ENCODE data around the gene CARNS1. TPM values are rescaled to one million over a fixed set of nuclear protein-coding genes. Genes with fewer than 3 reads are reported as not detected.

CARNS1 gene
- total and polyA plus RNA-seq, 2 of the 13 experiments (the other 11 are each of a cell fraction or from before 2014, with no cell fraction given), result not detected

DNA sequence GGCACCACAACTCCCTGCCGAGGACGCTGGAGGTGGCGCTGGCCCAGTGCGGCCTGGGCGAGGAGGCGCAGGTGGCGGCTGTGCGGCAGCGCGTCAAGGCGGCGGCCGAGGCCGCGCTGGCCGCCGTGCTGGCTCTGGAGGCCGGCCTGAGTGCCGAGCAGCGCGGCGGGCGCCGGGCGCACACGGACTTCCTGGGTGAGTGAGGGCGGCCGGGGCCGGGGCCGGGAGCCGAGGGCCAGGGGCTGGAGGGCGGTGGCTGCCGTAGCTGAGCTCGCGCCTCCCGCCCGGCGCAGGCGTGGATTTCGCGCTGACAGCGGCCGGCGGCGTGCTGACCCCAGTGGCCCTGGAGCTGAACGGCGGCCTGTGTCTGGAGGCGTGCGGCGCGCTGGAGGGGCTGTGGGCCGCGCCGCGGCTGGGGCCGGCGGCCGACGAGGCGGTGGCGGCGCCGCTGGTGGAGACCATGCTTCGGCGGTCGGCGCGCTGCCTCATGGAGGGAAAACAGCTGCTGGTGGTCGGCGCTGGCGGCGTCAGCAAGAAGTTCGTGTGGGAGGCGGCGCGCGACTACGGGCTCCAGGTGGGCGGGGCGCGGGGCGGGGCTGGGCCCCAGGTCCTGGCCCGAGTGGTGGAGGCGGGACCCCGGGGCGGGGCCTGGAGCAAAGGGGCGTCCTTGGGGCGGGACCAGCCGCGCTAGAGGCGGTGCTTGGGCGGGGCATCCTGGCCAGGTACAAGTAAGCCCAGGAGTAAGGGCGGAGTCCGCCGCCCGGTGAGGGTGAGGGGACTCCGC is 5.4 kb downstream of the CARNS1 start (continued):
- TF ChIP-seq MTF1 (CRISPR knock-in tag; IDR thresholded peaks at IDR 0.05), result no peak
- TF ChIP-seq ZBTB8A (CRISPR knock-in tag; IDR thresholded peaks at IDR 0.05; ENCODE audit: borderline replicate concordance, low read depth), result no peak
- TF ChIP-seq, protein P1, sequence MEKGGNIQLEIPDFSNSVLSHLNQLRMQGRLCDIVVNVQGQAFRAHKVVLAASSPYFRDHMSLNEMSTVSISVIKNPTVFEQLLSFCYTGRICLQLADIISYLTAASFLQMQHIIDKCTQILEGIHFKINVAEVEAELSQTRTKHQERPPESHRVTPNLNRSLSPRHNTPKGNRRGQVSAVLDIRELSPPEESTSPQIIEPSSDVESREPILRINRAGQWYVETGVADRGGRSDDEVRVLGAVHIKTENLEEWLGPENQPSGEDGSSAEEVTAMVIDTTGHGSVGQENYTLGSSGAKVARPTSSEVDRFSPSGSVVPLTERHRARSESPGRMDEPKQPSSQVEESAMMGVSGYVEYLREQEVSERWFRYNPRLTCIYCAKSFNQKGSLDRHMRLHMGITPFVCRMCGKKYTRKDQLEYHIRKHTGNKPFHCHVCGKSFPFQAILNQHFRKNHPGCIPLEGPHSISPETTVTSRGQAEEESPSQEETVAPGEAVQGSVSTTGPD (CRISPR knock-in tag; IDR thresholded peaks at IDR 0.05), result no peak
- no peak for TF ChIP-seq ZNF724P (CRISPR knock-in tag; IDR thresholded peaks at IDR 0.05; ENCODE audit: borderline replicate concordance)
- TF ChIP-seq PHF8 (CRISPR knock-in tag; IDR thresholded peaks at IDR 0.05), result 0 out of 2 replicates have a peak, but pooled peaks have one; percentile 20
- TF ChIP-seq, protein P2, sequence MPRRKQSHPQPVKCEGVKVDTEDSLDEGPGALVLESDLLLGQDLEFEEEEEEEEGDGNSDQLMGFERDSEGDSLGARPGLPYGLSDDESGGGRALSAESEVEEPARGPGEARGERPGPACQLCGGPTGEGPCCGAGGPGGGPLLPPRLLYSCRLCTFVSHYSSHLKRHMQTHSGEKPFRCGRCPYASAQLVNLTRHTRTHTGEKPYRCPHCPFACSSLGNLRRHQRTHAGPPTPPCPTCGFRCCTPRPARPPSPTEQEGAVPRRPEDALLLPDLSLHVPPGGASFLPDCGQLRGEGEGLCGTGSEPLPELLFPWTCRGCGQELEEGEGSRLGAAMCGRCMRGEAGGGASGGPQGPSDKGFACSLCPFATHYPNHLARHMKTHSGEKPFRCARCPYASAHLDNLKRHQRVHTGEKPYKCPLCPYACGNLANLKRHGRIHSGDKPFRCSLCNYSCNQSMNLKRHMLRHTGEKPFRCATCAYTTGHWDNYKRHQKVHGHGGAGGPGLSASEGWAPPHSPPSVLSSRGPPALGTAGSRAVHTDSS (CRISPR knock-in tag; conservative IDR thresholded peaks at IDR 0.05), result no peak
- TF ChIP-seq SIX1 (CRISPR knock-in tag; IDR thresholded peaks at IDR 0.05; ENCODE audit: borderline replicate concordance), result no peak
- TF ChIP-seq ZNF441 (CRISPR knock-in tag; IDR thresholded peaks at IDR 0.05; ENCODE audit: borderline replicate concordance), result no peak
- TF ChIP-seq, protein P3, sequence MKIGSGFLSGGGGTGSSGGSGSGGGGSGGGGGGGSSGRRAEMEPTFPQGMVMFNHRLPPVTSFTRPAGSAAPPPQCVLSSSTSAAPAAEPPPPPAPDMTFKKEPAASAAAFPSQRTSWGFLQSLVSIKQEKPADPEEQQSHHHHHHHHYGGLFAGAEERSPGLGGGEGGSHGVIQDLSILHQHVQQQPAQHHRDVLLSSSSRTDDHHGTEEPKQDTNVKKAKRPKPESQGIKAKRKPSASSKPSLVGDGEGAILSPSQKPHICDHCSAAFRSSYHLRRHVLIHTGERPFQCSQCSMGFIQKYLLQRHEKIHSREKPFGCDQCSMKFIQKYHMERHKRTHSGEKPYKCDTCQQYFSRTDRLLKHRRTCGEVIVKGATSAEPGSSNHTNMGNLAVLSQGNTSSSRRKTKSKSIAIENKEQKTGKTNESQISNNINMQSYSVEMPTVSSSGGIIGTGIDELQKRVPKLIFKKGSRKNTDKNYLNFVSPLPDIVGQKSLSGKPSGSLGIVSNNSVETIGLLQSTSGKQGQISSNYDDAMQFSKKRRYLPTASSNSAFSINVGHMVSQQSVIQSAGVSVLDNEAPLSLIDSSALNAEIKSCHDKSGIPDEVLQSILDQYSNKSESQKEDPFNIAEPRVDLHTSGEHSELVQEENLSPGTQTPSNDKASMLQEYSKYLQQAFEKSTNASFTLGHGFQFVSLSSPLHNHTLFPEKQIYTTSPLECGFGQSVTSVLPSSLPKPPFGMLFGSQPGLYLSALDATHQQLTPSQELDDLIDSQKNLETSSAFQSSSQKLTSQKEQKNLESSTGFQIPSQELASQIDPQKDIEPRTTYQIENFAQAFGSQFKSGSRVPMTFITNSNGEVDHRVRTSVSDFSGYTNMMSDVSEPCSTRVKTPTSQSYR (CRISPR knock-in tag; IDR thresholded peaks at IDR 0.05; ENCODE audit: borderline replicate concordance), result no peak
- no peak for TF ChIP-seq ZNF703 (CRISPR knock-in tag; IDR thresholded peaks at IDR 0.05; ENCODE audit: borderline replicate concordance)
- TF ChIP-seq, protein P4, sequence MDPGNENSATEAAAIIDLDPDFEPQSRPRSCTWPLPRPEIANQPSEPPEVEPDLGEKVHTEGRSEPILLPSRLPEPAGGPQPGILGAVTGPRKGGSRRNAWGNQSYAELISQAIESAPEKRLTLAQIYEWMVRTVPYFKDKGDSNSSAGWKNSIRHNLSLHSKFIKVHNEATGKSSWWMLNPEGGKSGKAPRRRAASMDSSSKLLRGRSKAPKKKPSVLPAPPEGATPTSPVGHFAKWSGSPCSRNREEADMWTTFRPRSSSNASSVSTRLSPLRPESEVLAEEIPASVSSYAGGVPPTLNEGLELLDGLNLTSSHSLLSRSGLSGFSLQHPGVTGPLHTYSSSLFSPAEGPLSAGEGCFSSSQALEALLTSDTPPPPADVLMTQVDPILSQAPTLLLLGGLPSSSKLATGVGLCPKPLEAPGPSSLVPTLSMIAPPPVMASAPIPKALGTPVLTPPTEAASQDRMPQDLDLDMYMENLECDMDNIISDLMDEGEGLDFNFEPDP (CRISPR knock-in tag; conservative IDR thresholded peaks at IDR 0.05), result no peak
- TF ChIP-seq SRSF1 (optimal IDR thresholded peaks at IDR 0.05; ENCODE audit: low read depth, low read length), result no peak
- no peak for TF ChIP-seq ZNF878 (CRISPR knock-in tag; IDR thresholded peaks at IDR 0.05)
- TF ChIP-seq ZNF720 (CRISPR knock-in tag; IDR thresholded peaks at IDR 0.05), result no peak
- no peak for TF ChIP-seq NR2C2 (CRISPR knock-in tag; IDR thresholded peaks at IDR 0.05; ENCODE audit: borderline replicate concordance)
- TF ChIP-seq, protein P5, sequence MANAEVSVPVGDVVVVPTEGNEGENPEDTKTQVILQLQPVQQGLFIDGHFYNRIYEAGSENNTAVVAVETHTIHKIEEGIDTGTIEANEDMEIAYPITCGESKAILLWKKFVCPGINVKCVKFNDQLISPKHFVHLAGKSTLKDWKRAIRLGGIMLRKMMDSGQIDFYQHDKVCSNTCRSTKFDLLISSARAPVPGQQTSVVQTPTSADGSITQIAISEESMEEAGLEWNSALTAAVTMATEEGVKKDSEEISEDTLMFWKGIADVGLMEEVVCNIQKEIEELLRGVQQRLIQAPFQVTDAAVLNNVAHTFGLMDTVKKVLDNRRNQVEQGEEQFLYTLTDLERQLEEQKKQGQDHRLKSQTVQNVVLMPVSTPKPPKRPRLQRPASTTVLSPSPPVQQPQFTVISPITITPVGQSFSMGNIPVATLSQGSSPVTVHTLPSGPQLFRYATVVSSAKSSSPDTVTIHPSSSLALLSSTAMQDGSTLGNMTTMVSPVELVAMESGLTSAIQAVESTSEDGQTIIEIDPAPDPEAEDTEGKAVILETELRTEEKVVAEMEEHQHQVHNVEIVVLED (CRISPR knock-in tag; IDR thresholded peaks at IDR 0.05; ENCODE audit: borderline replicate concordance), result no peak
- TF ChIP-seq ZMYM4 (CRISPR knock-in tag; IDR thresholded peaks at IDR 0.05), result 0 out of 2 replicates have a peak, but pooled peaks have one; percentile 13
- no peak for TF ChIP-seq RELA (CRISPR knock-in tag; IDR thresholded peaks at IDR 0.05)
- no peak for TF ChIP-seq JARID2 (CRISPR knock-in tag; IDR thresholded peaks at IDR 0.05; ENCODE audit: insufficient replicate concordance)
- TF ChIP-seq ZNF367 (CRISPR knock-in tag; IDR thresholded peaks at IDR 0.05; ENCODE audit: borderline replicate concordance), result peak; percentile 19; the same call in 1 of the 2 replicates
